H9 (cell line): ENCODE data around the gene PTPRN2. TPM values are rescaled to one million over a fixed set of nuclear protein-coding genes. Genes with fewer than 3 reads are reported as not detected.

Source experiments
- DNase-seq: peaks from one replicate; pipeline ENCODE4 v3.0.0-alpha.2; 2017
- H2AFZ ChIP-seq: one replicate; pipeline ENCODE4 v1.6.1; 2013; ENCODE audit warnings: mild to moderate bottlenecking, low read length, control low read depth, moderate library complexity
- H2AK5ac ChIP-seq: 2 replicates; pipeline ENCODE4 v1.6.1; 2013; ENCODE audit warnings: low read length, control low read depth, mixed read lengths; ENCODE audit not compliant: insufficient read length
- H2BK120ac ChIP-seq: one replicate; pipeline ENCODE4 v1.6.1; 2013; ENCODE audit warnings: low read depth, mild to moderate bottlenecking, low read length, control low read depth, inconsistent platforms; ENCODE audit not compliant: poor library complexity, severe bottlenecking
- H2BK12ac ChIP-seq: 2 replicates; pipeline ENCODE4 v1.6.1; 2013; ENCODE audit warnings: low read length, control low read depth, mixed read lengths, low read depth; ENCODE audit not compliant: insufficient read length
- H2BK15ac ChIP-seq: 2 replicates; pipeline ENCODE4 v1.6.1; 2013; ENCODE audit warnings: low read depth, low read length, control low read depth
- H2BK20ac ChIP-seq: one replicate; pipeline ENCODE4 v1.6.1; 2013; ENCODE audit warnings: low read depth, mild to moderate bottlenecking, low read length, control low read depth, inconsistent platforms; ENCODE audit not compliant: poor library complexity, severe bottlenecking
- H2BK5ac ChIP-seq: 2 replicates; pipeline ENCODE4 v1.6.1; 2013; ENCODE audit warnings: low read length, control low read depth, mixed read lengths; ENCODE audit not compliant: insufficient read length
- H3K14ac ChIP-seq: 2 replicates; pipeline ENCODE4 v1.6.1; 2013; ENCODE audit warnings: low read length, control low read depth; ENCODE audit not compliant: insufficient read depth
- H3K18ac ChIP-seq: 2 replicates; pipeline ENCODE4 v1.6.1; 2013; ENCODE audit warnings: low read depth, mild to moderate bottlenecking, mixed read lengths, low read length, control low read depth; ENCODE audit not compliant: insufficient read length
- H3K23ac ChIP-seq: 2 replicates; pipeline ENCODE4 v1.6.1; 2013; ENCODE audit warnings: low read length, control low read depth, mixed read lengths, low read depth; ENCODE audit not compliant: insufficient read length
- H3K23me2 ChIP-seq: 2 replicates; pipeline ENCODE4 v1.6.1; 2013; ENCODE audit warnings: low read depth, mild to moderate bottlenecking, mixed read lengths, low read length, control low read depth; ENCODE audit not compliant: insufficient read length, poor library complexity, severe bottlenecking
- H3K27ac ChIP-seq: 2 replicates; pipeline ENCODE4 v1.5.1; 2013; ENCODE audit warnings: low read length, control low read depth, mixed read lengths, low read depth; ENCODE audit not compliant: insufficient read length
- H3K27me3 ChIP-seq: 2 replicates; pipeline ENCODE4 v1.6.1; 2013; ENCODE audit warnings: low read length, control low read depth, inconsistent platforms; ENCODE audit not compliant: insufficient read depth
- H3K4ac ChIP-seq: 2 replicates; pipeline ENCODE4 v1.6.1; 2013; ENCODE audit warnings: low read depth, mild to moderate bottlenecking, control low read depth, inconsistent platforms, low read length, moderate library complexity
- H3K4me1 ChIP-seq: 2 replicates; pipeline ENCODE4 v1.6.1; 2013; ENCODE audit warnings: low read length, control low read depth, inconsistent platforms; ENCODE audit not compliant: insufficient read depth
- H3K4me2 ChIP-seq: 2 replicates; pipeline ENCODE4 v1.6.1; 2013; ENCODE audit warnings: low read length, control low read depth, mixed read lengths; ENCODE audit not compliant: insufficient read length, insufficient read depth
- H3K56ac ChIP-seq: 2 replicates; pipeline ENCODE4 v1.6.1; 2013; ENCODE audit warnings: low read depth, mild to moderate bottlenecking, mixed read lengths, low read length, control low read depth; ENCODE audit not compliant: insufficient read length
- H3K79me1 ChIP-seq: 2 replicates; pipeline ENCODE4 v1.6.1; 2013; ENCODE audit warnings: low read depth, mild to moderate bottlenecking, moderate library complexity, low read length, control low read depth, inconsistent platforms; ENCODE audit not compliant: insufficient read depth, poor library complexity, severe bottlenecking
- H3K79me2 ChIP-seq: 2 replicates; pipeline ENCODE4 v1.6.1; 2013; ENCODE audit warnings: low read length, control low read depth, inconsistent platforms; ENCODE audit not compliant: insufficient read depth
- H3K9ac ChIP-seq: 2 replicates; pipeline ENCODE4 v1.6.1; 2013; ENCODE audit warnings: low read length, control low read depth, mixed read lengths; ENCODE audit not compliant: insufficient read length; ENCODE audit errors: extremely low read depth
- H3K9me3 ChIP-seq: one replicate; pipeline ENCODE4 v1.6.1; 2013; ENCODE audit warnings: low read depth, low read length, inconsistent platforms; ENCODE audit not compliant: control insufficient read depth
- H3T11ph ChIP-seq: one replicate; pipeline ENCODE4 v1.6.1; 2013; ENCODE audit warnings: mild to moderate bottlenecking, low read length, control low read depth, inconsistent platforms
- H4K20me1 ChIP-seq: one replicate; pipeline ENCODE4 v1.6.1; 2013; ENCODE audit not compliant: control insufficient read depth, insufficient read length, insufficient read depth
- H4K5ac ChIP-seq: 2 replicates; pipeline ENCODE4 v1.6.1; 2013; ENCODE audit warnings: low read depth, mild to moderate bottlenecking, mixed read lengths, low read length, control low read depth; ENCODE audit not compliant: insufficient read length
- H4K8ac ChIP-seq: replicated peaks from 2 replicates; pipeline ENCODE4 v1.6.1; 2013; ENCODE audit warnings: low read length, control low read depth, mixed read lengths, low read depth; ENCODE audit not compliant: insufficient read length
- H4K91ac ChIP-seq: 2 replicates; pipeline ENCODE4 v1.6.1; 2013; ENCODE audit warnings: low read depth, mild to moderate bottlenecking, moderate library complexity, mixed read lengths, low read length, control low read depth; ENCODE audit not compliant: insufficient read length
- H3K27ac Mint-ChIP-seq, 3 experiments: 2 replicates in 2 of 3; 3 replicates in 1 of 3; pipeline ENCODE4 v1.8.0; 2020 to 2021; ENCODE audit warnings: mixed read lengths in 3 of 3, mild to moderate bottlenecking in 1 of 3, moderate library complexity in 1 of 3
- H3K27me3 Mint-ChIP-seq: 2 replicates; pipeline ENCODE4 v1.8.0; 2021; ENCODE audit warnings: low read depth, mild to moderate bottlenecking, moderate library complexity, mixed read lengths
- H3K36me3 Mint-ChIP-seq, 3 experiments: 2 replicates in 2 of 3; 3 replicates in 1 of 3; pipeline ENCODE4 v1.8.0; 2020 to 2021; ENCODE audit warnings: low read depth in 3 of 3, mixed read lengths in 3 of 3; ENCODE audit not compliant: insufficient read depth in 1 of 3
- H3K4me1 Mint-ChIP-seq, 2 experiments: 2 replicates each; pipeline ENCODE4 v1.8.0; 2020; ENCODE audit warnings: mixed read lengths in 2 of 2
- H3K4me3 Mint-ChIP-seq, 2 experiments: 2 replicates in 1 of 2; 3 replicates in 1 of 2; pipeline ENCODE4 v1.8.0; 2020 to 2021; ENCODE audit warnings: mild to moderate bottlenecking in 2 of 2, mixed read lengths in 2 of 2, moderate library complexity in 1 of 2
- H3K9me3 Mint-ChIP-seq, 2 experiments: 2 replicates in 1 of 2; 3 replicates in 1 of 2; pipeline ENCODE4 v1.8.0; 2020; ENCODE audit warnings: mild to moderate bottlenecking in 2 of 2, mixed read lengths in 2 of 2, moderate library complexity in 1 of 2
- WGBS: extraction: QIAGEN DNeasy Blood & Tissue Kit; methylation state at CpG from one replicate; pipeline ENCODE4 v1.1.7; 2013; ENCODE audit warnings: missing lambda C conversion rate, low lambda C conversion rate, mixed read lengths; ENCODE audit not compliant: insufficient read length; ENCODE audit errors: extremely low coverage; 5-methylcytosine and 5-hydroxymethylcytosine counted together
- total RNA-seq: library from RNA; stranded (reverse); gene quantifications from 2 replicates; pipeline ENCODE4 v1.2.1, GENCODE V29; 2021
- TF ChIP-seq, protein P1 (sequence below): fragments of 200-600 bp; sonication (generic); conservative IDR thresholded peaks from 3 replicates; pipeline ENCODE4 v1.8.0; 2021; ENCODE audit warnings: antibody characterized with exemption, mild to moderate bottlenecking

PTPRN2 gene
- total RNA-seq, 1 experiment from 2014 or later: 5.2 TPM

GRCh38 chr7:158585721-158586498, 1.7 kb downstream of the PTPRN2 start:
- Histone ChIP-seq H3K23ac (no peak overlapping the region), H4K8ac (no peak overlapping the region), H4K91ac (no peak overlapping the region), H4K20me1 (no peaks in the 10 kb centered on the region), H3K14ac (no peak overlapping the region), H3K4ac (no peak overlapping the region), H3T11ph (no peak overlapping the region), H2BK20ac (no peak overlapping the region), H2BK5ac (no peak overlapping the region), H3K79me1 (no peaks in the 10 kb centered on the region), H2BK15ac (no peak overlapping the region), H3K27me3 (peaks cover 33% of the 10 kb centered on the region; the same call in 1 of the 2 replicates), H3K4me1 (no peaks in the 10 kb centered on the region), H2BK12ac (no peak overlapping the region), H3K23me2 (peaks cover 3% of the 10 kb centered on the region), H2AK5ac (no peak overlapping the region), H3K9me3 (no peaks in the 10 kb centered on the region), H3K79me2 (no peaks in the 10 kb centered on the region), H3K27ac (no peak overlapping the region), H3K9ac (no peak overlapping the region), H2AFZ (no peak overlapping the region), H3K18ac (no peak overlapping the region), H2BK120ac (no peak overlapping the region), H3K56ac (no peak overlapping the region), H3K4me2 (no peak overlapping the region), H4K5ac (no peak overlapping the region)
- TF ChIP-seq, protein P1, sequence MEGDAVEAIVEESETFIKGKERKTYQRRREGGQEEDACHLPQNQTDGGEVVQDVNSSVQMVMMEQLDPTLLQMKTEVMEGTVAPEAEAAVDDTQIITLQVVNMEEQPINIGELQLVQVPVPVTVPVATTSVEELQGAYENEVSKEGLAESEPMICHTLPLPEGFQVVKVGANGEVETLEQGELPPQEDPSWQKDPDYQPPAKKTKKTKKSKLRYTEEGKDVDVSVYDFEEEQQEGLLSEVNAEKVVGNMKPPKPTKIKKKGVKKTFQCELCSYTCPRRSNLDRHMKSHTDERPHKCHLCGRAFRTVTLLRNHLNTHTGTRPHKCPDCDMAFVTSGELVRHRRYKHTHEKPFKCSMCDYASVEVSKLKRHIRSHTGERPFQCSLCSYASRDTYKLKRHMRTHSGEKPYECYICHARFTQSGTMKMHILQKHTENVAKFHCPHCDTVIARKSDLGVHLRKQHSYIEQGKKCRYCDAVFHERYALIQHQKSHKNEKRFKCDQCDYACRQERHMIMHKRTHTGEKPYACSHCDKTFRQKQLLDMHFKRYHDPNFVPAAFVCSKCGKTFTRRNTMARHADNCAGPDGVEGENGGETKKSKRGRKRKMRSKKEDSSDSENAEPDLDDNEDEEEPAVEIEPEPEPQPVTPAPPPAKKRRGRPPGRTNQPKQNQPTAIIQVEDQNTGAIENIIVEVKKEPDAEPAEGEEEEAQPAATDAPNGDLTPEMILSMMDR: no peak
- Mint-ChIP-seq H3K4me3 (peak overlapping the region; percentile 47 to 82), H3K27me3 (peaks cover 52% of the 10 kb centered on the region), H3K27ac (peak overlapping the region in 1 of 3 experiments; percentile 63; a peak in 1 of 7 replicates), H3K9me3 (peaks cover 3% of the 10 kb centered on the region in 2 experiments), H3K36me3 (peaks cover 0 to 11% (median 0%) of the 10 kb centered on the region in 3 experiments; a peak in 5 of 7 replicates), H3K4me1 (peaks cover 16 to 35% of the 10 kb centered on the region in 2 experiments)
- WGBS: no CpG with 5 or more reads among the region's 17 CpGs
- DNase-seq: no peak
